DND-41 (cell line): Measurements from ENCODE around the gene DUSP5.

Experiments
- ATAC-seq: fragments of 200-7000 bp; cut with Tn5 transposase; 3 replicates; pipeline ENCODE4 v1.9.1; 2021; ENCODE audit warnings: low read depth; ENCODE audit not compliant: insufficient read depth
- DNase-seq: peaks from one replicate; pipeline ENCODE4 v3.0.0-alpha.2; 2020
- H2AFZ ChIP-seq: 2 replicates; pipeline ENCODE4 v1.6.0; 2012; ENCODE audit warnings: low read depth, low read length
- H3K27ac ChIP-seq: 2 replicates; pipeline ENCODE4 v1.5.1; 2012; ENCODE audit warnings: low read length, inconsistent platforms
- H3K27me3 ChIP-seq: fragments of 200-600 bp; sonication (generic); 2 replicates; pipeline ENCODE4 v1.6.0; 2012; ENCODE audit warnings: low read length, mild to moderate bottlenecking, inconsistent platforms; ENCODE audit not compliant: insufficient read depth, poor library complexity
- H3K36me3 ChIP-seq: 2 replicates; pipeline ENCODE4 v1.5.1; 2012; ENCODE audit warnings: low read length, inconsistent platforms; ENCODE audit not compliant: insufficient read depth
- H3K4me1 ChIP-seq: 2 replicates; pipeline ENCODE4 v1.5.1; 2012; ENCODE audit warnings: mild to moderate bottlenecking, low read length; ENCODE audit not compliant: insufficient read depth
- H3K4me2 ChIP-seq: 2 replicates; pipeline ENCODE4 v1.6.0; 2012; ENCODE audit warnings: mild to moderate bottlenecking, moderate library complexity, low read length, inconsistent platforms; ENCODE audit not compliant: insufficient read depth
- H3K4me3 ChIP-seq, 2 experiments: fragments of 200-600 bp in 1 of 2; shearing (Covaris generic) in 1 of 2; 2 replicates each; pipeline ENCODE4 v1.5.1; 2012 to 2016; ENCODE audit warnings: inconsistent platforms in 2 of 2, low read length in 2 of 2, mild to moderate bottlenecking in 2 of 2, low read depth in 1 of 2, moderate library complexity in 1 of 2
- H3K79me2 ChIP-seq: 2 replicates; pipeline ENCODE4 v1.6.0; 2012; ENCODE audit warnings: low read length, inconsistent platforms; ENCODE audit not compliant: insufficient read depth
- H3K9ac ChIP-seq: 2 replicates; pipeline ENCODE4 v1.6.0; 2012; ENCODE audit warnings: low read depth, mild to moderate bottlenecking, inconsistent platforms, low read length, moderate library complexity
- H3K9me3 ChIP-seq: 2 replicates; pipeline ENCODE4 v1.5.1; 2012; ENCODE audit warnings: low read length, moderate library complexity, mild to moderate bottlenecking, inconsistent platforms; ENCODE audit not compliant: insufficient read depth, severe bottlenecking
- H4K20me1 ChIP-seq: 2 replicates; pipeline ENCODE4 v1.6.0; 2012; ENCODE audit warnings: low read length; ENCODE audit not compliant: insufficient read depth
- EZH2 ChIP-seq: IDR thresholded peaks from 3 replicates; pipeline ENCODE4 v1.6.1; 2012; ENCODE audit warnings: borderline replicate concordance, low read depth, mild to moderate bottlenecking, moderate library complexity, low read length, inconsistent platforms; ENCODE audit not compliant: severe bottlenecking
- TF ChIP-seq, protein P1 (sequence below): IDR thresholded peaks from 2 replicates; pipeline ENCODE4 v1.5.1; 2012; ENCODE audit warnings: borderline replicate concordance, low read length, moderate library complexity, mild to moderate bottlenecking; ENCODE audit not compliant: poor library complexity, severe bottlenecking; ENCODE audit errors: extremely low read depth

The DUSP5 gene

DNA sequence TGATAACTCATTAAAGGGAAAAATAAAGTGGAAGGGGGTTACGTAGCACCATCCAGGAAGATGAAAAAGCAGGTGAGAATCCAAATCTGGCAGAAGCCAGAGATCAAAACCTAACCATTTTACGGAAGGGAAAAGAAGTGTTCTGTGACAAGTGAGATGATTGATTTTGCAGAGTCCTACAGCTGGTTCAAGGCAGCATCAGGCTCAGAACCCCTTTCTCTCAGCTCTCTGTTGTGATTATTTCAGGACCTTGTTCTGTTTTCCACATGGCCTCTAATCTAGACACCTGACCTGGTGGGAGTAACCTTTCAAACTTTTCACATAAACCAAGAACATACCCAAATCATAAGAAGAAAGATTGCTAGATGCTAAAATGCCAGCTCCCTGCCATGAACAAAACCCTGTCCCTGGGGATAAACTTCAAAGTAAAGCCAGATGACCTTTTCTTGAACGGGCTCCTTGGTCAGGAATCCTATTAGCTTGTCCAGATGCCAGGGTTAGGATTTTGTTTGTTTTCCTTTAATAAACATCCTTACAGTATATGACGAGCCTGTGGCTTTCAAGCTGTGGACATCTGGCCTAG is 5.9 kb downstream of the DUSP5 start:
- TF ChIP-seq, protein P1, sequence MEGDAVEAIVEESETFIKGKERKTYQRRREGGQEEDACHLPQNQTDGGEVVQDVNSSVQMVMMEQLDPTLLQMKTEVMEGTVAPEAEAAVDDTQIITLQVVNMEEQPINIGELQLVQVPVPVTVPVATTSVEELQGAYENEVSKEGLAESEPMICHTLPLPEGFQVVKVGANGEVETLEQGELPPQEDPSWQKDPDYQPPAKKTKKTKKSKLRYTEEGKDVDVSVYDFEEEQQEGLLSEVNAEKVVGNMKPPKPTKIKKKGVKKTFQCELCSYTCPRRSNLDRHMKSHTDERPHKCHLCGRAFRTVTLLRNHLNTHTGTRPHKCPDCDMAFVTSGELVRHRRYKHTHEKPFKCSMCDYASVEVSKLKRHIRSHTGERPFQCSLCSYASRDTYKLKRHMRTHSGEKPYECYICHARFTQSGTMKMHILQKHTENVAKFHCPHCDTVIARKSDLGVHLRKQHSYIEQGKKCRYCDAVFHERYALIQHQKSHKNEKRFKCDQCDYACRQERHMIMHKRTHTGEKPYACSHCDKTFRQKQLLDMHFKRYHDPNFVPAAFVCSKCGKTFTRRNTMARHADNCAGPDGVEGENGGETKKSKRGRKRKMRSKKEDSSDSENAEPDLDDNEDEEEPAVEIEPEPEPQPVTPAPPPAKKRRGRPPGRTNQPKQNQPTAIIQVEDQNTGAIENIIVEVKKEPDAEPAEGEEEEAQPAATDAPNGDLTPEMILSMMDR = no peak
- no peak for TF ChIP-seq EZH2
- Histone ChIP-seq H3K4me3 (no peak overlapping the region), H3K4me1 (peaks cover 23% of the 10 kb centered on the region), H3K36me3 (peaks cover 15% of the 10 kb centered on the region; the same call in 1 of the 2 replicates), H3K27me3 (no peaks in the 10 kb centered on the region), H3K9ac (no peak overlapping the region), H4K20me1 (peaks cover 16% of the 10 kb centered on the region), H3K27ac (no peak overlapping the region), H2AFZ (no peak overlapping the region), H3K9me3 (no peaks in the 10 kb centered on the region), H3K79me2 (no peaks in the 10 kb centered on the region), H3K4me2 (no peak overlapping the region)
- DNase-seq (no peak), ATAC-seq (no peak)

DNA sequence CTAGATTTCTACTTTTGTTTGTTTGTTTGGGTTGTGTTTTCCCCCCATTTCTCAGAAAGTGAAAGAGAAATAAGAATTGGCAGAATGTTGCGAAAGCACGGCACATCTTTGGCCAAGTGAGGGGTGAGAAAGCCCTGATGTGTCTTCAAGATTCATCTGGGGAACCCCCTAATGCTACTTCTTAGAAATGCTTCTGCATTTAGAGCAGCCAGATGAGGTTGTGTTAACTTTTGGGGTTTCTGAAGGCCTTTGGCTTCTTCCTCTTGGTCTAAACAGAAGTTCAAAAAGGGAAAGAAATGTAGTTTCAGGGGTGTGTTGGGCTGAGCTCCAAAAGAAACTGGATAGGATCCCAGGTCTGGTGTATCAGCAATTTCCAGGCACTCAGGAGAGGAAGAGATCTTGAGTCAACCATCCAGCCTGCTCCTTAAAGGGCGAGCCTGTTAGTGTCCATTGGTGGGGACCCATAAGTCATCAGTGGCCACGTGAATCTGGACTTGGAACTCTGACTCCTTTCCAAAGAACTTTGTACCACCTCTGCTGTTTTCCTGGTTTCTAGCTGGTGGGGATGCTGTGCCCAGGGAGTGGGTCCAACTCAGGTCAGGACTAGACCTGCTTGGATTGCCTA is 6.5 kb downstream of the DUSP5 start:
- Histone ChIP-seq H4K20me1 (peaks cover 9% of the 10 kb centered on the region), H3K4me2 (no peak overlapping the region), H3K27me3 (no peaks in the 10 kb centered on the region), H2AFZ (no peak overlapping the region), H3K9ac (no peak overlapping the region), H3K9me3 (no peaks in the 10 kb centered on the region), H3K27ac (no peak overlapping the region), H3K79me2 (no peaks in the 10 kb centered on the region), H3K4me3 (no peak overlapping the region), H3K4me1 (peaks cover 17% of the 10 kb centered on the region), H3K36me3 (peaks cover 16% of the 10 kb centered on the region)
- TF ChIP-seq, protein P1 = no peak
- TF ChIP-seq EZH2 = no peak
- ATAC-seq (no peak), DNase-seq (no peak)

DNA sequence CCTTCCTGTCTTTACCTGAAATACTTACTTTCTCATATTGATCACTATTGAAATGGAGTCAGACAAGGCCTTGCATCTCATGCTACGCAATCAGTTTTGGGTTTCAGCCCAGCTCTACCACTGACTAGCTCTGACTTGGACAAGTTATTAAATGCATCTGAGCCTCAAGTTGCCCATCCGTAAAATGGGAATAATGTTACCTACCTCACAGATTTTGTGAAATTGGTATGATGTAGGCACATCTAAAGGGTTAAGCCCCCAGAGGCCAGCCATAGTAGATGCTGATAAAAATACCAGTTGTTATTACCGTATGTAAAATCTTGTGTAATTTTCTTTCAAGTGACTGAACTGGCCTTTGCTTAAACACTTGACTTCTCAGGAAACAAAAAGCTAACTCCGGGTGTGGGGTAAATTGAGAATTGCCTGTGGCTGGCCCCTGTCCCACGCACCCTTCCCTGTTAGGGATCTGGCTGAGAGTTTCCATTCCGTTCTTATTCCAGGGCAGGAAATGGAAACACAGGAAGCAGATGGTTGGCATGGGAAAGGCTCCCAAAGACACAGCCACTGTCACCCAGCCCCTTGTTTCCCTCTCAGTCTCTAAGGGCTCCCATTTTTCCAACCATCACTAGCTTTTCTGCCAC is 7.5 kb downstream of the DUSP5 start:
- no peak for ATAC-seq
- Histone ChIP-seq H3K9me3 (no peaks in the 10 kb centered on the region), H3K4me2 (no peak overlapping the region), H3K4me1 (peaks cover 11% of the 10 kb centered on the region), H3K27ac (no peak overlapping the region), H3K36me3 (peaks cover 25% of the 10 kb centered on the region), H3K9ac (no peak overlapping the region), H2AFZ (no peak overlapping the region), H4K20me1 (peaks cover 7% of the 10 kb centered on the region), H3K4me3 (no peak overlapping the region), H3K27me3 (no peaks in the 10 kb centered on the region), H3K79me2 (no peaks in the 10 kb centered on the region)
- no peak for TF ChIP-seq EZH2
- TF ChIP-seq, protein P1 = no peak
- DNase-seq = no peak
